Measurements from ENCODE around the gene CNRIP1.

DNA sequence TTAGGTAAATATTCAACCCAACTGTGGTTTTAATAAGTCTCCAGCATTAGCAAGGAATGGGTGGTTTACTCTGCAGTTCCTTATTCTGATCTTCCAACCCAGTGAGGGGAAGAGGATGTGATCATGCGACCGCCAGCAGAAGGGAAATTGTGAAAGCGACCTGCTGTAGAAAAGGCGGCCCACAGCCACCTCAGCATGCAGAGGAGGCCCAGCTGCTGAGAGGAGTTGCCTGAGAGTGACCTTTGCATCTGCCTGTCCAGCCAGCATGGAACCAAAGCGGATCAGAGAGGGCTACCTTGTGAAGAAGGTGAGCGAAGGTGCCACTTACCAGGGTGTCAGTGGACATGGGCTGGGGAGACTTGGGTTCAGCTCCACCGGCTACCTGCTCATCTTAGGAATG lies 45.3 kb upstream of the CNRIP1 start, which contains the start of gene PLEK:
- TF ChIP-seq CTCF (IDR thresholded peaks at IDR 0.05; ENCODE audit: insufficient read depth, low read depth, low read length) (no peak), EZH2 (IDR thresholded peaks at IDR 0.05; ENCODE audit: insufficient read depth, low read length) (no peak)
